HAP-1 (cell line): ENCODE measurements around the gene PPEF1.

ENCODE experiments used
- DNase-seq, 2 experiments: peaks; one replicate each; pipeline ENCODE4 v3.0.0-alpha.2; 2016 to 2020; ENCODE audit warnings: low spot score in 2 of 2
- H3K27me3 ChIP-seq: fragments of 250-450 bp; sonication (Bioruptor Pico); 2 replicates; pipeline ENCODE4 v1.5.1; 2020; ENCODE audit warnings: low read depth, mild to moderate bottlenecking, moderate library complexity
- H3K36me3 ChIP-seq: fragments of 250-450 bp; sonication (Bioruptor Pico); replicated peaks from 2 replicates; pipeline ENCODE4 v1.5.1; 2020; ENCODE audit warnings: mild to moderate bottlenecking
- H3K4me1 ChIP-seq: fragments of 250-450 bp; sonication (Bioruptor Pico); 2 replicates; pipeline ENCODE4 v1.5.1; 2020; ENCODE audit warnings: mild to moderate bottlenecking
- H3K4me3 ChIP-seq: fragments of 250-450 bp; sonication (Bioruptor Pico); 2 replicates; pipeline ENCODE4 v1.5.1; 2020; ENCODE audit warnings: mild to moderate bottlenecking, moderate library complexity
- H3K9me3 ChIP-seq: fragments of 250-450 bp; sonication (Bioruptor Pico); 2 replicates; pipeline ENCODE4 v1.5.1; 2020; ENCODE audit warnings: mild to moderate bottlenecking, moderate library complexity
- in situ Hi-C: fragments of 300-500 bp; cut with MboI; formaldehyde crosslinking; loops from 3 replicates; pipeline ENCODE4 v1.14.3; 2020; ENCODE audit warnings: low sequenced_read_pairs, inconsistent platforms, mixed read lengths

The PPEF1 gene, protein sequence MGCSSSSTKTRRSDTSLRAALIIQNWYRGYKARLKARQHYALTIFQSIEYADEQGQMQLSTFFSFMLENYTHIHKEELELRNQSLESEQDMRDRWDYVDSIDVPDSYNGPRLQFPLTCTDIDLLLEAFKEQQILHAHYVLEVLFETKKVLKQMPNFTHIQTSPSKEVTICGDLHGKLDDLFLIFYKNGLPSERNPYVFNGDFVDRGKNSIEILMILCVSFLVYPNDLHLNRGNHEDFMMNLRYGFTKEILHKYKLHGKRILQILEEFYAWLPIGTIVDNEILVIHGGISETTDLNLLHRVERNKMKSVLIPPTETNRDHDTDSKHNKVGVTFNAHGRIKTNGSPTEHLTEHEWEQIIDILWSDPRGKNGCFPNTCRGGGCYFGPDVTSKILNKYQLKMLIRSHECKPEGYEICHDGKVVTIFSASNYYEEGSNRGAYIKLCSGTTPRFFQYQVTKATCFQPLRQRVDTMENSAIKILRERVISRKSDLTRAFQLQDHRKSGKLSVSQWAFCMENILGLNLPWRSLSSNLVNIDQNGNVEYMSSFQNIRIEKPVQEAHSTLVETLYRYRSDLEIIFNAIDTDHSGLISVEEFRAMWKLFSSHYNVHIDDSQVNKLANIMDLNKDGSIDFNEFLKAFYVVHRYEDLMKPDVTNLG

DNA sequence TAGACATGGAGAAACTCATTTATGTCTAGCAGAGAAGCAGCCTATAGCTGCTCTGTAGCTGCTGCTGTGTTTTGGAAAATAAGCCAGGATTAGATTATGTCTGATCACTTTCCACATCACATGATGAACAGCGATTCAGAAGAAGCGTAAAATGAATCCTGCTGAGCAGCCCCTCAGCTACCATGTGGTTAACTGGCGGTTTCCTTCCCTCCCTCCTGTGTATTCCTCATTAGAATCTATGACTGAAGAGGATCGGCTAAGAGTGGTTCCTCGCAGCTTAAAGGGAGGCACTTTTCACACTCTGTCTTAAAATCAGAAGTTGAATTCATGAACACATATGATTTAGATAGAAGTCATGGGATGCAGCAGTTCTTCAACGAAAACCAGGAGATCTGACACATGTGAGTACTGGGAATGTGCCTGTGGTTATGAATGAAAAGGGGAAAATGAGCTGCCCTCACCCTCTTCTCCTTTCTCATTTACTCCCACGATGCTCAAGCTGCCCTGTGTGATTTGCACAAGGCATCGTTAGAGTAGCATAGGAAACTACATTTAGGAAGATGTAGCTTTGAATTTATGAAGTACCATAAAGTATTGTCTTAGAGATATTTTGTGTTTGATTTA is at the start of gene PPEF1:
Gene PPEF1, plus strand, starts transcription at position 220 of the 624 bp plus-strand sequence. Its CDS starts 136 bp downstream, at position 356.
- H3K36me3 ChIP-seq, result no peaks in the 10 kb centered on the region
- in situ Hi-C loops, result no loop called here
- H3K4me1 ChIP-seq, result no peaks in the 10 kb centered on the region
- peaks cover 7% of the 10 kb centered on the region; the same call in 1 of the 2 replicates for H3K27me3 ChIP-seq
- H3K4me3 ChIP-seq, result no peak within 1 kb of the TSS
- no peak for DNase-seq
- H3K9me3 ChIP-seq, result no peaks in the 10 kb centered on the region

DNA sequence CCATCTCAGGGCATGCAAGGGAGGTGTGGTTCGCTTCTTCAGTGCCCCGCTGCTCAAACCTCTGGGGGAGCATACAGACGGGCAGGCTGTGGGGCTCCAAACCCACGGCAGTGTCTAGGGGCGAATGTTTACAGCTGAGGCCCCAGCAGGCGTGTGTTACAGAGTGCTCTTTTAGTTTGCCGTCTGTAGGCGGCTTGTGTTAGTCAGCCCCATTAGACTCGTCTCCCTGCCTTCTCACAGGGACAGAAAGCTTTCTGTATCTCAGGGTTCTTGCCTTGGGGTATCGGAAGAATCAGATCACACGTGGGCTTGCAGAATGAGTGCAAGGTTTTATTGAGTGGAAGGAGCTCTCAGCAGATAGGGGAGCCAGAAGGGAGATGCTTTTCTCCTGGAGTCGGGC is 46.2 kb upstream of the PPEF1 start:
- Histone ChIP-seq H3K4me1 (no peaks in the 10 kb centered on the region), H3K4me3 (no peak overlapping the region), H3K9me3 (no peaks in the 10 kb centered on the region), H3K27me3 (no peaks in the 10 kb centered on the region), H3K36me3 (no peaks in the 10 kb centered on the region)
- in situ Hi-C loops, result no loop called here
- DNase-seq, result no peak

DNA sequence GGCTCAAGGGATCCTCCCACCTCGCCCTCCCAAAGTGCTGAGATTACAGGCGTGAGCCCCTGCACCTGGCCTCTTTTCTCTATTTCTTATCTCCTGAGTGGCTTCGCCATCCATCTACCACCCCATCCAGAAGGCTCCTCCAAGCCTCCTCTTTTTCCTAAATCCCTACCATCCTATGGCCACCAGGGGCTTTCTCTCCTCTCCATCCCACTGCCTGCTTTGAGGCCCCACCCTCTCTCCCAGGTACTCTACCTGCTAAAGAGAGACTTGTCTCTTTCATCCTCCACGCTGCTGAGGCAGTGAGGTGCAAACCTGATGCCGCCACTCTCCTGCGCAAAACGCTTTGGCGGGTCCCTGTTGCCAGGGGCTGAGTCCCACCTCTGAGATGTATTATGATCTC is 42.5 kb upstream of the PPEF1 start:
- DNase-seq, result no peak
- no peaks in the 10 kb centered on the region for H3K9me3 ChIP-seq
- in situ Hi-C loops, result no loop called here

DNA sequence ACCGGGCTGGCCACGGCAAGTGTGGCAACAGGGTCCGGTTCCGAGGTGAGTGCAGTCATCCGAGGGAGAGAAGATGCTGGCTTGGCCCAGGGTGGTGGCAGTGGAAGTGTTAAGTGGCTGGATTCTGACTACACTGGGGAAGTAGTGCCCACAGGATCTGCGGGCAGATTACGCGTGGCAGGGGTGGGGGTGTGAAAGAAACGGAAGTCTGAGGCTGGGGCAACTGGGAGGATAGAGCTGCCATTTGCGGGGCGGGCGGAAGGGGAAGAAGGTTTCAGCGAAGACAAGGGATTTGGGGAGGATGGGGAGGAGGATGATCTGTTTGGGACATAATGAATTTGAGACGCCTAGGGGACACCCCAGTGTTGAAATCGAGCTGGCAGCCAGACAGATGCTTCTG is 40.8 kb upstream of the PPEF1 start:
- in situ Hi-C loops, result no loop called here
- no peaks in the 10 kb centered on the region for H3K27me3 ChIP-seq
- H3K36me3 ChIP-seq, result no peaks in the 10 kb centered on the region
- no peak overlapping the region for H3K4me3 ChIP-seq
- H3K9me3 ChIP-seq, result no peaks in the 10 kb centered on the region
- peaks cover 6% of the 10 kb centered on the region for H3K4me1 ChIP-seq
- DNase-seq, result no peak

More for the DNA sequence above, 42.5 kb upstream of the PPEF1 start:
- H3K36me3 ChIP-seq, result no peaks in the 10 kb centered on the region
- no peak overlapping the region for H3K4me3 ChIP-seq
- H3K4me1 ChIP-seq, result peaks cover 6% of the 10 kb centered on the region
- H3K27me3 ChIP-seq, result no peaks in the 10 kb centered on the region

DNA sequence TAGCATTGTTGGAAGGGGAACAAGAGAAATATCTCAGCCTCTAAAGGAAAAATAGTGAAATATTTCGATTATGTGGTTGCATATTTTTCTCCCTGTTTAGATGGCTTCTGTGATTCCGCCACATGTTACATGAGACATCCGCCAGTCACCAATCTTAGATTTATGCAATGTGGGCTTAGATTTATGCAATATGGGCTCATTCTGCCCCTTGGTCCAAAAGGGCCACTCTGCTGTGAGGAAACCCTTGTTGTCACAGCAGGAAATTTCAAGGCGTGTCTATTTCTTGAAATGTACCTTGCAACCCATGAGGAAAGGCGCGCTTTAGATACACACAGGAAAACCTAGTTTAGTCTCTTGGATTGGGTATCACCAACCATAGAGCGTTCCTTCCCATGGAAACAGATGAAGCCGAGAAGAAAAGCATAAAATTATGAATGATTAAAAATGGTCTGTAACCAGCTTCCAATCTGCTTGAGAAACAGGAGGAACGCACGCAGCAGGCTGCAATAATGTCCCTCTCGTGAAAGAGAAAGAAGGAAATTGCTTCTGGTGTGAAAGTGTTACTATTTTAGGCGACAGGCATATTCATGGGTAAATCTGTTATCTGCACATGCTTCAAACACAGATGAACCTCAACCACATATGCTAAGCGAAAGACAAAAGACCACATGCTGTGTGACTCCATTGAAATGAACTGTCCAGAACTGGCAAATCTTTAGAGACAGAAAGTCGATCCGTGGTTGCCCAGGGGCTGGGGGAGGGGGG is 39.2 kb upstream of the PPEF1 start:
- Histone ChIP-seq H3K4me1 (peaks cover 6% of the 10 kb centered on the region), H3K27me3 (no peaks in the 10 kb centered on the region), H3K36me3 (no peaks in the 10 kb centered on the region), H3K9me3 (no peaks in the 10 kb centered on the region), H3K4me3 (no peak overlapping the region)
- in situ Hi-C loops, result no loop called here
- peak; percentile 11 to 30 for DNase-seq

DNA sequence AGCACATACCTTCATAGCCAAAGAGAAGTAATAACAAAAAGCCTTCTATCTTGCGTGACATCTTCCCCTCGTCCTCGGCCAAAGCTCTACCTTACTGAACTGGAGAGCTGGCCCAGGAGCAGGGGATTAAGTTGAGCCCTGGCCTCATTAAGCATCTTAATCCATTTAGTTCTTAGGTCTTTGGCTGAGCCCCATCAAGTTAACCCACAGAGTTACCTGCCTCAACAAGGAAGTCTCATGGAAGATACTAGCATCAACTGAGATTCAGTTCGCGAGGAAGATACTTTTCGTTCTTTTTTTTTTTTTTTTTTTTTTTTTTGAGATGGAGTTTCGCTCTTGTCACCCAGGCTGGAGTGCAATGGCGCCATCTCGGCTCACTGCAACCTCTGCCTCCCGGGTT is 35.4 kb upstream of the PPEF1 start, which contains the start of gene RS1:
Gene RS1, minus strand, starts transcription at position 101 of the 400 bp plus-strand sequence. Its CDS starts 40 bp downstream, at position 61.
- DNase-seq, result no peak
- Histone ChIP-seq H3K4me1 (peaks cover 23% of the 10 kb centered on the region), H3K4me3 (no peak within 1 kb of the TSS), H3K27me3 (no peaks in the 10 kb centered on the region), H3K9me3 (no peaks in the 10 kb centered on the region), H3K36me3 (no peaks in the 10 kb centered on the region)
- in situ Hi-C loops, result loop anchor here (10.0 kb wide), 1 partner anchor 247 kb away; the partner anchor contains the start of gene CDKL5

DNA sequence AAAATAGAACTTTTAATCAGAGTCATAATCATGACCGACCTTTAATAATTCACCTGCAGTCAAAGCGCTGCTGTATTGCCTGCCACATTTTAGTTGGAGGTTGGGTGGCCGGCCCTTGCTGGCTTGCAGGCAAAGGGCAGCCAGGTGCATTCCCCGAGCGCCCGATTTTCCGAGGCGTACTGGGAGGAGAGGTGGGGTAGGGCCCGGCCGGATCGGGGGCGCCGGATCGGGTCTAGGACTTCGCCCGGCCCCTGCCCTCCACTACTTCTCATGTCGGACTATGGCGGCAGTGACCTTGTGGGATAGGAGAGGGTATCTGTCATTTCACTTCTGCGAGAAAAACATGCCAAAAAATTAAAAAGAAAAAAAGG is 33.0 kb upstream of the PPEF1 start:
- H3K36me3 ChIP-seq, result no peaks in the 10 kb centered on the region
- peaks cover 18% of the 10 kb centered on the region for H3K4me1 ChIP-seq
- no peaks in the 10 kb centered on the region for H3K27me3 ChIP-seq
- DNase-seq, result peak in 1 of 2 experiments; percentile 68
- H3K4me3 ChIP-seq, result peak overlapping the region; percentile 94
- in situ Hi-C loops, result loop anchor here (10.0 kb wide), 1 partner anchor 250 kb away; the partner anchor contains the start of gene CDKL5
- H3K9me3 ChIP-seq, result no peaks in the 10 kb centered on the region

DNA sequence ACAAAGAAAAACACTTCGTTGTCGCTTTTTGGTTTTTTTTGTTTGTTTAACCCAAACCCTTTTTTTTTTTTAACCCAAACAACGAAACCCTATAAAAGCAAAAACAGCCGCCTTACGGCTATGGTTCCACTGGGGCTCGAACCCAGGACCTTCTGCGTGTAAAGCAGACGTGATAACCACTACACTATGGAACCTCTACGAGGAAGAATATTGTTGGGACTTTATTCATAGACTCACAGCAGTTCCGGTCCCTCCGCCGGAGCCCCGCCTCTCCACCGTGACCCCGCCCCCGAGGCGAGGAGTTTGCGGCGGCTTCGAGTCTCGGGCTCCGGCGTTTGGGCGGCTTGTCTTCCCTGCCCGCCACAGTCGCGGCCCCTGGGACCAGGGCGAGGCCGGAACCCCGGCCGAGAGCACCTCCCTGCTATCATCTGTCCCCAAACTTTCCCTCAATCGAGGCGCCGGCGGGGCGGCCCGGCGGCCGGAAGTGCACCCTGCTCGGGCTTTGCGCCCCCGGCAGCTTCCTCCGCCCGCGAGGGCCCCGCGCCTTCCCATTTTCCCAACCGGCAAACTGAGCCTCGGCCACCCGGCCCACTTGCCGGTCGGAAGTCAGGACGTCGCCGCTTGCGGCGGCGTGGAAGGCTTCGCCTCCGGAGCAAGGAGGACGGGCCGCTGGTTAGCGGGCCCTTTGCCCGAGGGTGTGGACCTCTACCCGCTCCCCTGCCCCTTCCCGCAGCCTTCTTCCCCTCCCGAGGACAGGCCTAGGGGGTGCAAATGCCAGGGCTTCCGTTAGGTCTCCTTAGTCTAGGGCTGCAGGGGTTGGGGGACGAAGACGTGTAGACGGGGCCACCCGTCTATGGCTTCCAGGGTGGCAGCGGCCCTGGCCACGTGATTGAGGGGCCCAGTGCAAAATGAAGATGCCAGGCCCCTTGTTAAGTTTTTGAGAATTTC is 32.4 kb upstream of the PPEF1 start:
- peaks cover 18% of the 10 kb centered on the region for H3K4me1 ChIP-seq
- H3K36me3 ChIP-seq, result no peaks in the 10 kb centered on the region
- H3K4me3 ChIP-seq, result peak overlapping the region; percentile 94
- DNase-seq, result peak; percentile 72 to 88
- H3K27me3 ChIP-seq, result no peaks in the 10 kb centered on the region
- no peaks in the 10 kb centered on the region for H3K9me3 ChIP-seq
- in situ Hi-C loops, result loop anchor here (10.0 to 25.0 kb wide), 2 partner anchors 250 to 662 kb away; partner anchors contain the start of genes CDKL5 and PDHA1

DNA sequence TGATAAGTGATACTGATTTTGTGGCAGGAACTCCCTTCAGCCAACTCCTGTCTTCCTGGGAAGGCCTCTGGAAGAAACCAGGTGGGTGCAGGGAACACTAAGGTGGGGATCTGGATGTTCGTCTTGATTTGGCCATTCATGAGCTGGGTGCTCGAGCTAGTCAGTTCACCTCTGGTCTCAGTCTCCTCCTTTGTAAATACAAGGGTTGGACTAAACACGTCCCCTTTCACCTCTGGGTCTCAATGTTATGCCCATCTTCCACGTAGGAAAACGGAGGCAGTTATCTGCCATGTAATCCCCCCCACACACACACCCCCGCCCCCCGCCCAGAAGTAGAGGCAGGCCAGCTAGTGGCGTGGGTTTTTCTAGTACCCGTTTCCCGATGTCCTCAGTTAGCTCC is 31.4 kb upstream of the PPEF1 start:
- Histone ChIP-seq H3K27me3 (no peaks in the 10 kb centered on the region), H3K9me3 (no peaks in the 10 kb centered on the region), H3K36me3 (no peaks in the 10 kb centered on the region), H3K4me3 (peak overlapping the region; percentile 94; the same call in 1 of the 2 replicates), H3K4me1 (peaks cover 18% of the 10 kb centered on the region)
- no peak for DNase-seq
- in situ Hi-C loops, result loop anchor here (10.0 to 25.0 kb wide), 2 partner anchors 251 to 661 kb away; partner anchors contain the start of genes CDKL5 and PDHA1

DNA sequence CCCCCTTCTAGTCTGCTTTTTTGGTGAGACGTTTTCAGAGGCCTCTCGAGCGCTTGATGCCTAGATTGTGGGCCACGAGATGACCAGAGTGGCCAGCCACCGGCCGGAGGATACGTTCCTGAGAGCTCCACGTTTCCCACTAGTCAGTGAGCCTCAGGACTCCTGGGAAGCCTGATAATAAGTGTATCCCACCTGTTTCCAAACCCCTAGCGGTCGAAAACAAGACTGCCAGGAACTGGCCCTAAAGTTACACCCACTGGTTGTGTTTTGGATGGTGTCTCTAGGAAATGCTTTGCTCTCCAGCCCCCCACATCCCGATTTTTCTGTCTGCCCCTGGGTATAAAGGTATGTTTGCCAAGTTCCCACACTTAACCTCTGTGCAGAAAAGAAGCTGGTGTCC is 31.0 kb upstream of the PPEF1 start:
- DNase-seq, result peak in 1 of 2 experiments; percentile 52
- in situ Hi-C loops, result loop anchor here (10.0 to 25.0 kb wide), 2 partner anchors 252 to 661 kb away; partner anchors contain the start of genes CDKL5 and PDHA1
- Histone ChIP-seq H3K4me1 (peaks cover 18% of the 10 kb centered on the region), H3K27me3 (no peaks in the 10 kb centered on the region), H3K9me3 (no peaks in the 10 kb centered on the region), H3K4me3 (no peak overlapping the region), H3K36me3 (no peaks in the 10 kb centered on the region)

DNA sequence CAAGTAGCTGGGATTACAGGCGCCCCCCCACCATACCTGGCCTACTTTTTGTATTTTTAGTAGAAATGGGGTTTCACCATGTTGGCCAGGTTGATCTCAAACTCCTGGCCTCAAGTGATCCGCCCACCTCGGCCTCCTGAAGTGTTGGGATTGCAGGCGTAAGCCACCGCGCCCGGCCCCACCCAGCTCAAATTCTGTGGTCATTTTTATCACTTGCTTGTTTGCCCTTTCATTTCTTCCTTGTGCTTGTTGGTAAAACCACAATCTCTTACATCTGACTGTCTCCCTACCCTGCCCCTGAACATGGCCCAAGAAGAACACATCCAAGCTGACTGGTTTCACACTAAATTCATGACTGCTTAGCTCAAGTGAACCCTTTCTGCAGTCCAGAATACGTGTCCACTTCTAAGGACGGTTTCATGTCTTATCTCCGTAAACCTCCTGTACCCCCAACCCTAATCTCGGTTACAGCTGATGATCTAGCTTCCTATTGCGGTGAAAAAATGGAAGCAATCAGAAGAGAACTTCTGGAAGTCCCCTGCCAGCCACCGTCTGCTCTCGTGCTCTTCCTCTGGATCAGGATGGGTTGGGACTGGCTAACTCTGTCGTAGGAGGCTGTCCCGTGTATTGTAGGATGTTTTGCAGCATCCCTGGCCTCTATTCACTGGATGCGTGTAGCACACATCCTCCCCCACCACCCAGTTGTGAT is 30.1 kb upstream of the PPEF1 start:
- Histone ChIP-seq H3K4me3 (no peak overlapping the region), H3K9me3 (no peaks in the 10 kb centered on the region), H3K27me3 (no peaks in the 10 kb centered on the region), H3K4me1 (peaks cover 18% of the 10 kb centered on the region), H3K36me3 (no peaks in the 10 kb centered on the region)
- in situ Hi-C loops, result loop anchor here (10.0 to 25.0 kb wide), 2 partner anchors 253 to 660 kb away; partner anchors contain the start of genes CDKL5 and PDHA1
- no peak for DNase-seq

DNA sequence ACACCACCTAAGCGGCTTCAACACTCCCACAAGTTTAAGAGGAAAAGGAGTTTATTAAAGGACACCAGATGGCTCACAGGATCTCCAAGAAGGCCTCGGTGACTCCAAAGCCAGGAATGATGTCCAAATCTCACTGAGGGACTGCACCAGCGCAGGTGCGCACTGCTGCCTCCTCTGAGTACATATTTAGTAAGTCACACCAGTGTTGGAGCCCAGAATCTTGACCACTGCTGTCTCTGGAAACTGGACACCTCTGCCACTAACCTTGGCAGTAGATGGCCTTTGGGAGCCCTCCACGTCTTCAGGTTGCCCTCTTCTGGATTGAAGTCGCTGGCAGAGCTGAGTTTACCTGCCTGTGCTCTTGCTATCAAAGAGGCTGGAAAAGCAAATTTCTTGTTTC is 25.4 kb upstream of the PPEF1 start:
- Histone ChIP-seq H3K36me3 (no peaks in the 10 kb centered on the region), H3K27me3 (no peaks in the 10 kb centered on the region), H3K4me1 (no peaks in the 10 kb centered on the region), H3K4me3 (no peak overlapping the region), H3K9me3 (no peaks in the 10 kb centered on the region)
- in situ Hi-C loops, result loop anchor here (25.0 kb wide), 1 partner anchor 655 kb away; the partner anchor contains the start of gene PDHA1
- DNase-seq, result no peak
